ENCODE data around the gene PYGB.
A peak's percentile ranks its signal among the peaks of the same experiment; 100 is the strongest.

PYGB gene

DNA sequence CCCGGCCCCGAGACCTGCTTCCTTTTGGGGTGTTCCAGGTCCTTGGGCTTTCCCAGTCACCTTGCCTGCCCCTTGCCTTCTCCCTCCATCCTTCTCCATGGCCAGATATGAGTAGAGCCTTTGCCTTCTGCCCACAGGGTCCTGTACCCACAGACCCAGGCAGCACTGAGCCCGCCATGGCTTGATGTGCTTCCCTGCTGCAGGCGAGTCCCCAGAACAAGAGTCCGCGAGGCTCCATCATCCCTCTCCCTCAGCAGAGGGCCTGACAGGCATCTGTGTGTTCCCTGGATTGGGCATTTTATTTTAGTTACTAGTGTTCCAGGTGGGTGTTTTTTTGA is 21.9 kb downstream of the PYGB start:
- no peak for DNase-seq (ENCODE audit: low read depth)
- no peak overlapping the region for H3K4me3 ChIP-seq (ENCODE audit: low read depth, low read length)
- no peak for TF ChIP-seq CTCF (conservative IDR thresholded peaks at IDR 0.05; ENCODE audit: low read depth, low read length)

- DNase-seq (ENCODE audit: low read depth): no peak
- no peak for TF ChIP-seq CTCF (conservative IDR thresholded peaks at IDR 0.05; ENCODE audit: low read depth, low read length)
- no peak overlapping the region for H3K4me3 ChIP-seq (ENCODE audit: low read depth, low read length)
These were observed 23.0 kb downstream of the PYGB start for GRCh38 chr20:25270829-25271251.

GRCh38 chr20:25271486-25272222 is 23.8 kb downstream of the PYGB start:
- no peak for TF ChIP-seq CTCF (conservative IDR thresholded peaks at IDR 0.05; ENCODE audit: low read depth, low read length)
- no peak for DNase-seq (ENCODE audit: low read depth)
- H3K4me3 ChIP-seq (ENCODE audit: low read depth, low read length): no peak overlapping the region

DNA sequence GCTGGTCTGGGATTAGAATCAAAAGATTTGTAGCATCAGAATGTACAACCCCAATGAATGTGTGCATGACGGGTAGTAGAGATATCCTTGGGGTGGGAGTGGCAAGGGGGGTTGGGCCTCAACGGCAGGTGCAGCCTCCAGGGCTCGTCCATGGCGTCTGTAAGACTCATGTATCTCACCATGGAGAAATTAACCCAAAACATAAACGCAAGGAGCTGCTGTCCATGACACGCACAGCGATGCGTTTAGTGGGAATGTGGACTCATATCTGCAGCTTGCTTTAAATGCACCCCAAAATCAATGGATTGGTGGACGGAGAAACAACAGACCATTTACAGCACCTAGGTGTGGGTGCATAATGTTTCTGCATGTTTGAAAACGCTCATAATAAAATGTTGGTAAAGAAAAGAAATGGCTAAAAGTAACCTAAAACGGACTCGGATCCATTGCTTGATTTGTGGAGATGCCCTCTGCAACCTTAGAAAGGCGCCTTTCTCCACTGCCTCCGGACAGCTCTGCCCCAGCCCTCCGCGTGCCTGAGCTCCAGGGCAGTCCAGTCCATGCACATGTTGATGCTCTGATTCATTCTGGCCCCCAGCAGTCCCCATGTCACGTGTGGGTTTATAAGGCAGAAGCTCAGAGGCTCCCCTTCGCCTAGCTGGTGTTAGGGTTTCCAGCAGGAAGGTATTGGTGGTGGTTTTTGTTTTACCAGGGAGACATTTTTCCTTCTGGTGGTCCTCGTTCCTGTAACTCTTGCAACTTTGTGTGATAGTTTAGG is 24.5 kb downstream of the PYGB start:
- peak; percentile 60 for DNase-seq (ENCODE audit: low read depth)
- no peak overlapping the region for H3K4me3 ChIP-seq (ENCODE audit: low read depth, low read length)
- no peak for TF ChIP-seq CTCF (conservative IDR thresholded peaks at IDR 0.05; ENCODE audit: low read depth, low read length)

DNA sequence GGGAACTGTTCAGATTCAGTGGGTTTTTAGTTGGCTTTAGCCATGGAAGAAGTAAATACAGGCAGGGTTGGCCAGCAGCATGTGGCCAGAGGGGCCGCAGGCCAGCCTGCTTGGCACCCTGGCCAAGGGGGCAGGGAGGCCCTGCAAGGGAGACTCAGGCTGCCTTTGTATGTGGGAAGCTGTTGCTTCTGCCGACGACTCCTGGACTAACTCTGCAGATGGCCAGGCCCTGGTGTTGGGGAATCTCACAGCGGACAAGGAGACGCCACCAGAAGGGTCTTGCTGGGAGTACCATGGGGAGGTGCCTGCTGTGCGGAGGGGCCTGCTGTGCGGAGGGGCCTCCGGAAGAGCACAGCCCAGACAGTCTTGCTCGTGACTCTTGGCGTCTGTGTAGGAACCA is 25.2 kb downstream of the PYGB start:
- DNase-seq (ENCODE audit: low read depth): no peak
- no peak overlapping the region for H3K4me3 ChIP-seq (ENCODE audit: low read depth, low read length)
- TF ChIP-seq CTCF (conservative IDR thresholded peaks at IDR 0.05; ENCODE audit: low read depth, low read length): no peak

- TF ChIP-seq CTCF (conservative IDR thresholded peaks at IDR 0.05; ENCODE audit: low read depth, low read length): no peak
- H3K4me3 ChIP-seq (ENCODE audit: low read depth, low read length): no peak overlapping the region
- DNase-seq (ENCODE audit: low read depth): no peak
These were observed 25.9 kb downstream of the PYGB start for GRCh38 chr20:25273541-25274358.
